Stimulated activated CD8-positive, alpha-beta memory T cell treated with anti-CD3 and anti-CD28 coated beads, Interleukin-12 subunit alpha, Interleukin-12 subunit beta, amount 100 ng/mL, for 4 hours (primary cell): ENCODE results near the gene TTC19.

Source experiments
- DNase-seq: peaks from one replicate; pipeline ENCODE4 v3.0.0-alpha.2; 2020; ENCODE audit warnings: low read depth

The TTC19 gene

DNA sequence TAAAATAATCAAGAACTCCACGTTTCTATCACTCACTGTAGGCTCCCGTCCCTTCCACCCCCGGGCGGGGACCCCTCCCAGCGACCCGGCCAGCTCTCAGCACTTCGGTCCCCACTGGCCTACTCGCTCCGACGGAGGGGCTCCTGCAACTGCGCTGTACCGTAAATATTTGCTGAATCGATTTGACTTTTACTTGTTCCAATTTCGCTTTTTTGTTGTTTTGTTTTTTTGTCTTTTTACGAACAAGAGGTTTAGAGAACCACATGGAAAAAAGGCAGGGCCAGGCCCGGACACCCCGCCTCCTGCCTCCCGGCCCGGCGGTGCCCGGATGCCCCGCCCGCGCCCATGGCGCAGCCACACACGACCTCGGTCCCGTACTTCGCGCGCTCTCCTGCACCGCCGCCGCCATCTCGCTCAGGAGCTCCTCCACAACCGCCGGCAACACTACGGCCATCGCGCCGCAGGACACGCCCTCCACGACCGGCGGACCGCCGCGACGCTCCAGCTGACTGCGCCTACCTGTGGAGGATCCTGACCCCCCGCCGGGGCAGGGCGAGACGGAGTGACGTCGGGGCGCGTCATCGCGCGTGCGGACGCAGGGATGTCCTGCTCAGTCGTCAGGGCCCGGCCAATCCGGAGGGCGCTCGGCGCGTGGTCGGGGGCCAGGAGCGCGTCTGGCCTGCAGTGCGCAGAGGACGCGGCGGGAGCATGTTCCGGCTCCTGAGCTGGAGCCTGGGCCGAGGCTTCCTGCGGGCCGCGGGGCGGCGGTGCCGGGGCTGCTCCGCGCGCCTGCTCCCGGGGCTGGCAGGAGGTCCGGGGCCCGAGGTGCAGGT, at the start of gene TTC19, which contains the start of gene ZSWIM7:
Gene TTC19 (plus strand): TSS at position 684 of the 833 bp plus-strand sequence. CDS start 25 bp downstream, at position 709.
Gene ZSWIM7 (minus strand): TSS at position 564 of the 833 bp plus-strand sequence. CDS start 110 bp downstream, at position 454.
- peak; percentile 91 for DNase-seq

DNA sequence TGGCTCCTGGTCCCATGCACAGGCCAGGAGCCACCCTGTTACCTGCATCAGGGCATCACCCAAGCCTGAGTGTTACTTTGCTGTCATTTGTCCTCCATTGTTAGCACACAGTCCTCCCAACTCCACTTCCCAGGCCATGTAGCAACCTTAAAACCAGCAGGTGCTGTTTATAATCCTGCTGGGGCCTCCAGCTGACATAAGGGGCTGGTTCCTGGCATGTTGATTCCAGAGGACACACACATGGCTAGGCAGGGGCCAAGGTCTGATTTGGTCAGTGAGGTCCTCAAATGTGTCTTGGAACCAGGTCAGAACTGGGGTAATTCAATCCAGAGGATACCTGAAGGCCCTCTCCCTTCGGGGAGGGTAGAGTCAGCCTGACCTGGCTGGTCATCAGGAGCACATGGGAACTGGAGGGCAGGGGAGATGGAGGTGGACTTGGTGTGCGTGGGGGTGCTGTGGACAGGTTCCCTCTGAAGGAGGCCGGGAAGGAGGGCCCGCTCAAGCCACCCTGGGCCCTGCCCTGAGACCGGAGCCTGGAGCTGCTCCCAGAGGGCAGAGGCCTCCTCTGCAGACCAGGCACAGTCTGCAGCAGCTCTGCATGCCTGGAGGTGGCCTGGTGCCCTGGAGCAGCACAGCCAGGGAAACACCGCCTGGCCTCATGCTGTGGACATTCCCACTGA, 48.1 kb upstream of the TTC19 start:
- DNase-seq, result no peak

- DNase-seq, result no peak
These were observed 47.5 kb upstream of the TTC19 start for GRCh38 chr17:15952048-15952532.

GRCh38 chr17:15952916-15953790, 46.5 kb upstream of the TTC19 start:
- DNase-seq, result no peak

DNA sequence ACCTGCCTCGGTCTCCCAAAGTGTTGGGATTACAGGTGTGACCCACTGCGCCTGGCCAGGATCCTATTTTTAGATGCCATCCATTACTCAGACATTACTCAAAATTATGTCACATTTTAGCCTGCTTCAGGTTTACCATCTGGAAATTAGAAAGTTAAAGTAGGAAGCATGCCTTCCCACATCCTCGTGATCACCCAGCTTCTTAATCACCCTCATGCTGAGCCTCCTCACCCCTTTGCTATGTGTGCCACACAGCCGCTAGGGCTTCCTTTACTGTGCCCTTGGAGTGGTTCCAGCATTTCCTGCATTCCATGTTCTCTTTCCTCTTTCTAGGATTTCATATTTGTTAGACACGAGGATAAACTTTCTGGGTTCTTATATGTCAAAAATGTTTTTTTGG, 45.4 kb upstream of the TTC19 start:
- DNase-seq, result no peak

- no peak for DNase-seq
These were observed 43.7 kb upstream of the TTC19 start for GRCh38 chr17:15955793-15956541.

- DNase-seq, result no peak
These were observed 42.4 kb upstream of the TTC19 start for GRCh38 chr17:15957206-15957605.

- DNase-seq, result no peak
These were observed 41.9 kb upstream of the TTC19 start for GRCh38 chr17:15957608-15958307.

GRCh38 chr17:15958484-15958854, 41.2 kb upstream of the TTC19 start:
- no peak for DNase-seq

- no peak for DNase-seq
These were observed 35.9 kb upstream of the TTC19 start for GRCh38 chr17:15963670-15964110.

DNA sequence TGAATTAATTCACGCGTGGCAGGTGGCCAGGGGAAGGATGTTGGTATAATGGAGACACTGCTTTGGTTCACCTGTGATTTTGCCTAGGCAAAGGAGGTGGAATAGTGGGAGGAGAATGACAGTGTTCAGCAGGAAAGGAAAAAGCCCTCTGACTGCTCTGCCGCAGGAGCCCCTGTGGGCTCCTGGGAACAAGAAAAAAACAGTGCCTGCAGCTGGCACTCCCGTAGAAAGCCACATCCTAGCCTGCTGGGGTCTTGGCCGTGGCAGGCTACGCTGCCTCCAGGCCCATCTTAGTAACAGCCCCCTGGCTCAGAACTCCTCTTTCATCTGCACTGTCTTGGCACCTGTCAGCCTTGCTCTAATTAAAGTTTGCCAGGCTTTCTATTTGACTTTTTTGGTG, 34.1 kb upstream of the TTC19 start:
- DNase-seq, result no peak

GRCh38 chr17:15966183-15966878, 33.3 kb upstream of the TTC19 start:
- no peak for DNase-seq

GRCh38 chr17:15966879-15967248, 32.8 kb upstream of the TTC19 start:
- DNase-seq, result no peak

GRCh38 chr17:15967706-15968399, 31.8 kb upstream of the TTC19 start:
- no peak for DNase-seq

DNA sequence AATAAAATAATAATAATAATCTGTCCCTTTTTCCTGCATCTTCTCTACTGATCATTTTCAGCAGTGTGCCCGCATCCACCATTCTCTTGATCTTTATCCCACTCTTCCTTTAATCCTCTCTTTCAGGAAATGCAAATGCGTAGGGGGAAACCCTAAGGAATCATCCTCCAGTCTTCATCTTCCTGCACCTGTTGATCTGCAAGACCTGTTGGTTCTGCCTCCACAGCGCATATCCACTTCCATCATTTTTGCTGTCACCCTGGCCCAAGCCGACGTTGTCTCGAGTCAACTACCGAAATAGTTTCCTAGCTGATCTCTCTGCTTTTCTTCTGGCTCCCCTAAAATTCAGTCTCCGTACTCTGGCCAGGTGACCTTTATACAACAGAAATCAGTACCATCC, 30.2 kb upstream of the TTC19 start:
- DNase-seq, result no peak

- no peak for DNase-seq
These were observed 29.1 kb upstream of the TTC19 start for GRCh38 chr17:15970500-15970899.

DNA sequence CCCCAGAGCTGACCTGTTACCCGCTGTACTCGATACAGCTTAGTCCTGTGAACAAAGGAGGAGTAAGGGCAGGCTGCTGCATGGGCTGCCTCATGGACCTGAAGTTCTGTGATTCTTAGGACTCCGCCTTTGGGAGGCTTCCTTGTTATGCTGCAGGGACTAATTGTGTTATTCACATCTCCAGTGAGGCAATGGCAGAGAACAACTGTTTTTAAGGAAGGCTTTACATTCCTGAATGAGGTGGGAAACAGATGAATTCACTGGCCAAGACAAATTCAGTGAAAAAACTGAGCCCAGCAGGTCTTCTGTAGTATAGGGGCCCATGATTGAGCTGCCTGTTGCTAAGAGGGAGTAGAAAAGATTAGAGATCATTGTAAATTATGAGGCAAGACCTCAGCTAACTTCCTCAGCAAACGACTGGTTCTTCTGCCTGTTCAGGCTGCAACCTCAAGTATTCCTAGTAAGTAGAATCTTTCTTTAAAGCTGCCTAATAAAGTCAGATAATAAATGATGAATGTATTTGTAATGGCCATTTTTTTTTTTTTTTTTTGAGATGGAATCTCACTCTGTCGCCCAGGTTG, 28.4 kb upstream of the TTC19 start:
- no peak for DNase-seq

DNA sequence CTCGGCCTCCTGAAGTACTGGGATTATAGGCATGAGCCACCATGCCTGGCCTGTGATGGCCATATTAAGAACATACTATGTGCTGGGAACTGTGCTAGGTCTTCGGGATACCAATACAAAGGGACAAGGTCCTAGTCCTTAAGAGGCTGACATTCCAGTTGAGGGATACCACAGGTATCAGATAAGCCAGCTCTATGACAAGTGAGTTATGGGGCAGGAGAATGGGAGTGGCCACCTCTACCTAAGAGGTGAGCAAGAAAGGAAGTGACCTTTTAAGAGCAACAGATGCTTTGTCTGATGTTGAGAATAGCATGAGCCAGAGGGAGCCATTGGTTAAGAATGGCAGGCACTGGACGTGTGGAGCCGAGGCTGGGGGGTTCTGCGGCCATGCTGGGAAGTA, 27.7 kb upstream of the TTC19 start:
- DNase-seq, result no peak

DNA sequence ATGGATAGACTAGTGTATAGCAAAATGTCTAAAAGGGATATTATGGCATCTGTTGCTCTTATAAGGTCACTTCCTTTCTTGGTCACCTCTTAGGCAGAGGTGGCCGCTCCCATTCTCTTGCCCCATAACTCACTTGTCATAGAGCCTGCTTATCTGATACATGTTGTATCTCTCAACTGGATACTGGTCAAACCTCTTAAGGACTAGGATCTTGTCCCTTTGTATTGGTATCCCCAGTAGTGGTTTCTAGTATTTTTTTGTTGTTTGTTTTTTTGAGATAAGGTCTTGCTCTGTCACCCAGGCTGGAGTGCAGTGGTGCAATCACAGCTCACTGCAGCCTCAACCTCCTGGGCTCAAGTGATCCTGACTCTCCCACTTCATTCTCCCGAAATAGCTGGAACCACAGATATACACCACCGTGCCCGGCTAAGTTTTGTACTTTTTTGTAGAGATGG, 27.1 kb upstream of the TTC19 start:
- DNase-seq, result no peak
